Retina (tissue), 1 donor: ENCODE results near the gene GLCE.

ENCODE experiments used
- DNase-seq: peaks from one replicate; pipeline ENCODE4 v3.0.0-alpha.2; 2016

GLCE gene

GRCh38 chr15:69160141-69160993 lies at the start of gene GLCE:
TSS of gene GLCE (plus strand) at chr15:69160635. CDS start at chr15:69255807, 95,172 bp downstream.
- peak; percentile 97 for DNase-seq

GRCh38 chr15:69114331-69114928 lies 46.0 kb upstream of the GLCE start:
- DNase-seq, result no peak

GRCh38 chr15:69115031-69115430 lies 45.4 kb upstream of the GLCE start:
- no peak for DNase-seq

GRCh38 chr15:69116391-69116790 lies 44.0 kb upstream of the GLCE start:
- no peak for DNase-seq

GRCh38 chr15:69117431-69117871 lies 43.0 kb upstream of the GLCE start:
- DNase-seq, result peak; percentile 67

GRCh38 chr15:69118089-69118488 lies 42.3 kb upstream of the GLCE start:
- DNase-seq, result no peak

GRCh38 chr15:69119001-69119400 lies 41.4 kb upstream of the GLCE start:
- DNase-seq, result no peak

GRCh38 chr15:69119683-69120395 lies 40.6 kb upstream of the GLCE start:
- no peak for DNase-seq

GRCh38 chr15:69120732-69121131 lies 39.7 kb upstream of the GLCE start:
- no peak for DNase-seq

- DNase-seq, result no peak
These were observed 39.1 kb upstream of the GLCE start for GRCh38 chr15:69121198-69121828.

GRCh38 chr15:69125236-69125635 lies 35.2 kb upstream of the GLCE start:
- no peak for DNase-seq

GRCh38 chr15:69126054-69126469 lies 34.4 kb upstream of the GLCE start:
- no peak for DNase-seq

GRCh38 chr15:69127306-69127705 lies 33.1 kb upstream of the GLCE start:
- no peak for DNase-seq

GRCh38 chr15:69128667-69129311 lies 31.6 kb upstream of the GLCE start:
- no peak for DNase-seq

GRCh38 chr15:69131362-69132220 lies 28.8 kb upstream of the GLCE start:
- DNase-seq, result no peak

- DNase-seq, result no peak
These were observed 28.0 kb upstream of the GLCE start for GRCh38 chr15:69132430-69132829.

GRCh38 chr15:69132977-69133861 lies 27.2 kb upstream of the GLCE start:
- DNase-seq, result no peak

GRCh38 chr15:69133862-69134519 lies 26.4 kb upstream of the GLCE start:
- no peak for DNase-seq

GRCh38 chr15:69134791-69135190 lies 25.6 kb upstream of the GLCE start:
- DNase-seq, result no peak

GRCh38 chr15:69135499-69135898 lies 24.9 kb upstream of the GLCE start:
- no peak for DNase-seq
